ENCODE results near the gene PCDHGB2.
"Not testable (repeated sequence)": the region's sequence is repeated elsewhere in the genome, so short reads cannot be mapped to it uniquely, and the experiment has no call there.

The PCDHGB2 gene

GRCh38 chr5:141359790-141360426 lies at the start of gene PCDHGB2:
TSS of gene PCDHGB2 (plus strand) at chr5:141359994. CDS start at chr5:141360136, 142 bp downstream.
- peak; percentile 11 to 40 for DNase-seq

- DNase-seq = peak in 1 of 2 experiments; percentile 7
Measured at GRCh38 chr5:141313711-141314110, 46.1 kb upstream of the PCDHGB2 start.

GRCh38 chr5:141316963-141317362 lies 42.8 kb upstream of the PCDHGB2 start:
- not testable (repeated sequence) for DNase-seq

GRCh38 chr5:141319202-141319601 lies 40.6 kb upstream of the PCDHGB2 start:
- DNase-seq = no peak

- DNase-seq = no peak
Measured at GRCh38 chr5:141319699-141320098, 40.1 kb upstream of the PCDHGB2 start.

- peak; percentile 81 to 84 for DNase-seq
Measured at GRCh38 chr5:141320225-141321169, 39.3 kb upstream of the PCDHGB2 start, which contains the start of gene TAF7. TSS of gene TAF7 (minus strand) at chr5:141320784. CDS start at chr5:141320044, 740 bp downstream.

- no peak for DNase-seq
Measured at GRCh38 chr5:141322261-141322660, 37.5 kb upstream of the PCDHGB2 start.

GRCh38 chr5:141326088-141326854 lies 33.5 kb upstream of the PCDHGB2 start:
- no peak for DNase-seq

- no peak for DNase-seq
Measured at GRCh38 chr5:141328231-141328630, 31.6 kb upstream of the PCDHGB2 start.

GRCh38 chr5:141330299-141331080 lies 29.3 kb upstream of the PCDHGB2 start, which contains the start of gene PCDHGA1:
TSS of gene PCDHGA1 (plus strand) at chr5:141330514.
- peak; percentile 19 to 28 for DNase-seq

- not testable (repeated sequence) for DNase-seq
Measured at GRCh38 chr5:141332571-141332970, 27.2 kb upstream of the PCDHGB2 start.

- no peak for DNase-seq
Measured at GRCh38 chr5:141338538-141339306, 21.1 kb upstream of the PCDHGB2 start, which contains the start of gene PCDHGA2. TSS of gene PCDHGA2 (plus strand) at chr5:141338760.

GRCh38 chr5:141340781-141341354 lies 18.9 kb upstream of the PCDHGB2 start:
- not testable (repeated sequence) for DNase-seq

- DNase-seq = no peak
Measured at GRCh38 chr5:141342773-141343172, 17.0 kb upstream of the PCDHGB2 start.

- no peak for DNase-seq
Measured at GRCh38 chr5:141343242-141343952, 16.4 kb upstream of the PCDHGB2 start, which contains the start of gene PCDHGA3. TSS of gene PCDHGA3 (plus strand) at chr5:141343829. CDS start at chr5:141344034, 205 bp downstream.

GRCh38 chr5:141343953-141344463 lies 15.8 kb upstream of the PCDHGB2 start:
- DNase-seq = no peak

GRCh38 chr5:141345327-141345726 lies 14.5 kb upstream of the PCDHGB2 start:
- DNase-seq = no peak

- not testable (repeated sequence) for DNase-seq
Measured at GRCh38 chr5:141346017-141346416, 13.8 kb upstream of the PCDHGB2 start.

GRCh38 chr5:141349917-141350619 lies 9.7 kb upstream of the PCDHGB2 start, which contains the start of gene PCDHGB1:
TSS of gene PCDHGB1 (plus strand) at chr5:141350099. CDS start at chr5:141350261, 162 bp downstream.
- peak; percentile 33 to 51 for DNase-seq

Data from AML-193 (cell line).